NCI-H1048 (cell line): ENCODE data around the gene MLIP.
"Not testable (repeated sequence)": the region's sequence is repeated elsewhere in the genome, so short reads cannot be mapped to it uniquely, and the experiment has no call there.

Experiments
- DNase-seq: peaks from one replicate; lab custom pipeline; 2025; lab: John Stamatoyannopoulos, UW

Gene MLIP

GRCh38 chr6:54140811-54141210, 29.6 kb downstream of the MLIP start:
- no peak for DNase-seq

- DNase-seq: no peak
Measured at GRCh38 chr6:54142889-54143519, 31.8 kb downstream of the MLIP start.

GRCh38 chr6:54151861-54152260, 40.6 kb downstream of the MLIP start:
- no peak for DNase-seq

- no peak for DNase-seq
Measured at GRCh38 chr6:54156650-54157250, 45.5 kb downstream of the MLIP start.

- DNase-seq: no peak
Measured at GRCh38 chr6:54157405-54157804, 46.2 kb downstream of the MLIP start.

GRCh38 chr6:54173089-54173488, 61.8 kb downstream of the MLIP start:
- no peak for DNase-seq

- no peak for DNase-seq
Measured at GRCh38 chr6:54179152-54179551, 67.9 kb downstream of the MLIP start.

GRCh38 chr6:54183616-54184015, 72.4 kb downstream of the MLIP start:
- no peak for DNase-seq

- no peak for DNase-seq
Measured at GRCh38 chr6:54185885-54186284, 74.6 kb downstream of the MLIP start.

- DNase-seq: no peak
Measured at GRCh38 chr6:54188846-54189245, 77.6 kb downstream of the MLIP start.

GRCh38 chr6:54191461-54191860, 80.2 kb downstream of the MLIP start:
- peak; percentile 47 for DNase-seq

GRCh38 chr6:54192993-54193392, 81.8 kb downstream of the MLIP start:
- DNase-seq: no peak

- no peak for DNase-seq
Measured at GRCh38 chr6:54193560-54193959, 82.3 kb downstream of the MLIP start.

- DNase-seq: no peak
Measured at GRCh38 chr6:54194067-54194466, 82.8 kb downstream of the MLIP start.

- no peak for DNase-seq
Measured at GRCh38 chr6:54195637-54196036, 84.4 kb downstream of the MLIP start.

- no peak for DNase-seq
Measured at GRCh38 chr6:54196905-54197304, 85.7 kb downstream of the MLIP start.

GRCh38 chr6:54198134-54198533, 86.9 kb downstream of the MLIP start:
- DNase-seq: no peak

- DNase-seq: not testable (repeated sequence)
Measured at GRCh38 chr6:54203474-54204035, 92.3 kb downstream of the MLIP start.

- DNase-seq: no peak
Measured at GRCh38 chr6:54204921-54205591, 93.8 kb downstream of the MLIP start.

- no peak for DNase-seq
Measured at GRCh38 chr6:54206510-54206909, 95.3 kb downstream of the MLIP start.

GRCh38 chr6:54209983-54210382, 98.7 kb downstream of the MLIP start:
- DNase-seq: not testable (repeated sequence)

- DNase-seq: no peak
Measured at GRCh38 chr6:54214286-54214685, 103.0 kb downstream of the MLIP start.

GRCh38 chr6:54216336-54216735, 105.1 kb downstream of the MLIP start:
- DNase-seq: no peak
